H7 (cell line): Measurements from ENCODE around the gene MICAL2. TPM values are rescaled to one million over a fixed set of nuclear protein-coding genes. Genes with fewer than 3 reads are reported as not detected.

Experiments
- DNase-seq: peaks from one replicate; pipeline ENCODE4 v3.0.0; 2012
- H3K27me3 ChIP-seq: 2 replicates; pipeline ENCODE4 v1.6.0; 2011; ENCODE audit warnings: mild to moderate bottlenecking, low read length; ENCODE audit not compliant: control insufficient read depth, insufficient read depth
- H3K36me3 ChIP-seq: replicated peaks from 2 replicates; pipeline ENCODE4 v1.5.1; 2011; ENCODE audit warnings: low read length; ENCODE audit not compliant: control insufficient read depth, insufficient read depth
- H3K4me3 ChIP-seq: 2 replicates; pipeline ENCODE4 v1.5.1; 2011; ENCODE audit warnings: low read depth, mild to moderate bottlenecking, control low read depth, low read length, moderate library complexity; ENCODE audit not compliant: insufficient read depth
- total RNA-seq: library from RNA; depleted of rRNA; stranded (reverse); fragments of >200 nt; shearing (Covaris generic); gene quantifications from 2 replicates; pipeline ENCODE4 v1.2.3, GENCODE V29; 2014

Gene MICAL2
- total RNA-seq, 1 experiment from 2014 or later, result 0.83 TPM

GRCh38 chr11:12234221-12234620 lies 123.8 kb downstream of the MICAL2 start:
- no peaks in the 10 kb centered on the region for H3K36me3 ChIP-seq
- DNase-seq, result no peak

GRCh38 chr11:12235080-12235479 lies 124.7 kb downstream of the MICAL2 start:
- Histone ChIP-seq H3K36me3 (no peaks in the 10 kb centered on the region), H3K27me3 (no peaks in the 10 kb centered on the region), H3K4me3 (no peak overlapping the region)
- no peak for DNase-seq

More at GRCh38 chr11:12234221-12234620, 123.8 kb downstream of the MICAL2 start:
- H3K4me3 ChIP-seq, result no peak overlapping the region
- H3K27me3 ChIP-seq, result no peaks in the 10 kb centered on the region

GRCh38 chr11:12235553-12235946 lies 125.2 kb downstream of the MICAL2 start:
- Histone ChIP-seq H3K27me3 (no peaks in the 10 kb centered on the region), H3K36me3 (no peaks in the 10 kb centered on the region), H3K4me3 (no peak overlapping the region)
- no peak for DNase-seq

- no peak overlapping the region for H3K4me3 ChIP-seq
- peak; percentile 67 for DNase-seq
- no peaks in the 10 kb centered on the region for H3K27me3 ChIP-seq
- H3K36me3 ChIP-seq, result no peaks in the 10 kb centered on the region
These were observed 125.8 kb downstream of the MICAL2 start for GRCh38 chr11:12235947-12236743.

- DNase-seq, result no peak
- Histone ChIP-seq H3K27me3 (no peaks in the 10 kb centered on the region), H3K36me3 (no peaks in the 10 kb centered on the region), H3K4me3 (no peak overlapping the region)
These were observed 126.3 kb downstream of the MICAL2 start for GRCh38 chr11:12236744-12237101.

GRCh38 chr11:12237381-12237784 lies 127.0 kb downstream of the MICAL2 start:
- Histone ChIP-seq H3K36me3 (no peaks in the 10 kb centered on the region), H3K27me3 (no peaks in the 10 kb centered on the region), H3K4me3 (no peak overlapping the region)
- DNase-seq, result no peak

GRCh38 chr11:12238420-12238819 lies 128.0 kb downstream of the MICAL2 start:
- no peak for DNase-seq
- Histone ChIP-seq H3K4me3 (no peak overlapping the region), H3K36me3 (no peaks in the 10 kb centered on the region), H3K27me3 (no peaks in the 10 kb centered on the region)

GRCh38 chr11:12239396-12239795 lies 129.0 kb downstream of the MICAL2 start:
- no peak overlapping the region for H3K4me3 ChIP-seq
- no peak for DNase-seq
- H3K36me3 ChIP-seq, result no peaks in the 10 kb centered on the region
- H3K27me3 ChIP-seq, result no peaks in the 10 kb centered on the region

- no peaks in the 10 kb centered on the region for H3K27me3 ChIP-seq
- H3K4me3 ChIP-seq, result no peak overlapping the region
- DNase-seq, result no peak
- H3K36me3 ChIP-seq, result no peaks in the 10 kb centered on the region
These were observed 129.5 kb downstream of the MICAL2 start for GRCh38 chr11:12239804-12240371.

- Histone ChIP-seq H3K4me3 (no peak overlapping the region), H3K27me3 (no peaks in the 10 kb centered on the region), H3K36me3 (no peaks in the 10 kb centered on the region)
- DNase-seq, result no peak
These were observed 130.3 kb downstream of the MICAL2 start for GRCh38 chr11:12240677-12241076.

GRCh38 chr11:12241401-12241800 lies 131.0 kb downstream of the MICAL2 start:
- no peaks in the 10 kb centered on the region for H3K36me3 ChIP-seq
- no peaks in the 10 kb centered on the region for H3K27me3 ChIP-seq

GRCh38 chr11:12241971-12242672 lies 131.7 kb downstream of the MICAL2 start:
- H3K36me3 ChIP-seq, result no peaks in the 10 kb centered on the region
- no peak overlapping the region for H3K4me3 ChIP-seq
- no peaks in the 10 kb centered on the region for H3K27me3 ChIP-seq
- no peak for DNase-seq

More at GRCh38 chr11:12241401-12241800, 131.0 kb downstream of the MICAL2 start:
- DNase-seq, result no peak
- H3K4me3 ChIP-seq, result no peak overlapping the region

GRCh38 chr11:12242966-12243365 lies 132.6 kb downstream of the MICAL2 start:
- no peak overlapping the region for H3K4me3 ChIP-seq
- H3K36me3 ChIP-seq, result no peaks in the 10 kb centered on the region
- no peak for DNase-seq
- no peaks in the 10 kb centered on the region for H3K27me3 ChIP-seq

- DNase-seq, result no peak
These were observed 133.1 kb downstream of the MICAL2 start for GRCh38 chr11:12243486-12243885.

More at GRCh38 chr11:12243486-12243885, 133.1 kb downstream of the MICAL2 start:
- H3K4me3 ChIP-seq, result no peak overlapping the region
- H3K27me3 ChIP-seq, result no peaks in the 10 kb centered on the region
- no peaks in the 10 kb centered on the region for H3K36me3 ChIP-seq
